ENCODE measurements around the gene MTOR.

GRCh38 chr1:11256299-11256698 is 6.1 kb downstream of the MTOR start:
- no peak for TF ChIP-seq EZH2phosphoT487 (IDR thresholded peaks at IDR 0.05; ENCODE audit: insufficient read depth, low read depth)
- no peak for TF ChIP-seq EZH2 (IDR thresholded peaks at IDR 0.05; ENCODE audit: insufficient read depth, poor library complexity, severe bottlenecking)
